ENCODE measurements around the gene TGOLN2. TPM values are rescaled to one million over a fixed set of nuclear protein-coding genes. Genes with fewer than 3 reads are reported as not detected.

TGOLN2 gene
- total and polyA plus RNA-seq, 2 of the 13 experiments (the other 11 are each of a cell fraction or from before 2014, with no cell fraction given) = 99.6 to 155 TPM

- TF ChIP-seq HNF1A (IDR thresholded peaks at IDR 0.05; ENCODE audit: low read depth) (no peak), HNF1A (CRISPR knock-in tag; IDR thresholded peaks at IDR 0.05; ENCODE audit: borderline replicate concordance) (no peak), MXD1 (CRISPR knock-in tag; IDR thresholded peaks at IDR 0.05) (no peak), ZNF30 (CRISPR knock-in tag; IDR thresholded peaks at IDR 0.05) (no peak), RCOR2 (CRISPR knock-in tag; IDR thresholded peaks at IDR 0.05) (no peak), MEF2D (CRISPR knock-in tag; IDR thresholded peaks at IDR 0.05) (no peak), MLLT10 (CRISPR knock-in tag; IDR thresholded peaks at IDR 0.05) (no peak), THAP7 (CRISPR knock-in tag; IDR thresholded peaks at IDR 0.05) (no peak), ZNF766 (CRISPR knock-in tag; IDR thresholded peaks at IDR 0.05; ENCODE audit: borderline replicate concordance) (no peak), ZNF484 (CRISPR knock-in tag; IDR thresholded peaks at IDR 0.05; ENCODE audit: borderline replicate concordance, low read depth) (no peak), ZNF609 (CRISPR knock-in tag; IDR thresholded peaks at IDR 0.05; ENCODE audit: borderline replicate concordance) (no peak), ZNF746 (CRISPR knock-in tag; IDR thresholded peaks at IDR 0.05) (no peak), UBTF (CRISPR knock-in tag; IDR thresholded peaks at IDR 0.05) (no peak), ZNF44 (CRISPR knock-in tag; IDR thresholded peaks at IDR 0.05) (no peak), CREB1 (IDR thresholded peaks at IDR 0.05) (no peak), CREB1 (CRISPR knock-in tag; IDR thresholded peaks at IDR 0.05) (no peak), SIX1 (CRISPR knock-in tag; IDR thresholded peaks at IDR 0.05; ENCODE audit: borderline replicate concordance) (no peak), MAFG (CRISPR knock-in tag; IDR thresholded peaks at IDR 0.05) (no peak)
These were observed 18.0 kb downstream of the TGOLN2 start (continued) for GRCh38 chr2:85309699-85310321.

All from HepG2 (cell line).